Gastroesophageal sphincter (tissue), 4 donors: Measurements from ENCODE around the gene LLGL2. TPM values are rescaled to one million over a fixed set of nuclear protein-coding genes. Genes with fewer than 3 reads are reported as not detected.

ENCODE experiments used
- ATAC-seq: fragments of 150-250 bp; one replicate; pipeline ENCODE4 v1.9.1; 2016; ENCODE audit warnings: mild to moderate bottlenecking, moderate library complexity
- H3K27ac ChIP-seq, 4 donors: fragments of 200-600 bp; sonication (generic) in 3 of 4; 1 replicate in 3 of 4; 2 replicates in 1 of 4; pipeline ENCODE4 v1.5.1; 2016 to 2019
- H3K27me3 ChIP-seq: fragments of 200-600 bp; sonication (generic); one replicate; pipeline ENCODE4 v1.5.1; 2019
- H3K36me3 ChIP-seq, 2 donors: fragments of 200-600 bp; sonication (generic); one replicate each; pipeline ENCODE4 v1.5.1; 2019; ENCODE audit warnings: control low read depth in 1 of 2
- H3K4me1 ChIP-seq, 3 donors: fragments of 200-600 bp; sonication (generic); 1 replicate in 2 of 3; 2 replicates in 1 of 3; pipeline ENCODE4 v1.5.1; 2016 to 2019; ENCODE audit warnings: control low read depth in 2 of 3
- H3K4me3 ChIP-seq, 2 donors: fragments of 200-600 bp; sonication (generic); one replicate each; pipeline ENCODE4 v1.5.1; 2019; ENCODE audit warnings: mild to moderate bottlenecking in 1 of 2, moderate library complexity in 1 of 2
- H3K9me3 ChIP-seq, 3 donors: fragments of 200-600 bp; sonication (generic); one replicate each; pipeline ENCODE4 v1.5.1; 2017 to 2019; ENCODE audit warnings: control low read depth in 2 of 3
- CTCF ChIP-seq, 4 experiments: fragments of 200-600 bp in 2 of 4; fragments of 450-650 bp in 2 of 4; sonication (generic) in 1 of 4; IDR thresholded peaks; one replicate each; pipeline ENCODE4 v1.5.1; 2017 to 2019; ENCODE audit warnings: antibody characterized with exemption in 4 of 4, mild to moderate bottlenecking in 2 of 4, moderate library complexity in 2 of 4
- EP300 ChIP-seq: sonication (generic); formaldehyde crosslinking; IDR thresholded peaks from one replicate; pipeline ENCODE4 v1.6.1; 2017; ENCODE audit warnings: antibody characterized with exemption, mild to moderate bottlenecking
- POLR2A ChIP-seq, 2 donors: fragments of 450-650 bp; IDR thresholded peaks; one replicate each; pipeline ENCODE4 v1.6.1; 2017; ENCODE audit warnings: antibody characterized with exemption in 2 of 2, mild to moderate bottlenecking in 2 of 2, moderate library complexity in 1 of 2
- POLR2AphosphoS5 ChIP-seq: sonication (generic); formaldehyde crosslinking; IDR thresholded peaks from one replicate; pipeline ENCODE4 v1.6.1; 2017; ENCODE audit warnings: antibody characterized with exemption
- WGBS, 2 donors: methylation state at CpG; one replicate each; pipeline ENCODE4 v1.1.5; 2018; ENCODE audit warnings: low coverage in 1 of 2; 5-methylcytosine and 5-hydroxymethylcytosine counted together
- total RNA-seq, 4 donors: library from RNA; depleted of rRNA; stranded (reverse); fragments of >200 nt; gene quantifications; one replicate each; pipeline ENCODE4 v1.1.0, GENCODE V29; 2016

LLGL2 gene
- total RNA-seq, 4 donors from 2014 or later: 2.3 to 7.9 (median 5.8) TPM

DNA sequence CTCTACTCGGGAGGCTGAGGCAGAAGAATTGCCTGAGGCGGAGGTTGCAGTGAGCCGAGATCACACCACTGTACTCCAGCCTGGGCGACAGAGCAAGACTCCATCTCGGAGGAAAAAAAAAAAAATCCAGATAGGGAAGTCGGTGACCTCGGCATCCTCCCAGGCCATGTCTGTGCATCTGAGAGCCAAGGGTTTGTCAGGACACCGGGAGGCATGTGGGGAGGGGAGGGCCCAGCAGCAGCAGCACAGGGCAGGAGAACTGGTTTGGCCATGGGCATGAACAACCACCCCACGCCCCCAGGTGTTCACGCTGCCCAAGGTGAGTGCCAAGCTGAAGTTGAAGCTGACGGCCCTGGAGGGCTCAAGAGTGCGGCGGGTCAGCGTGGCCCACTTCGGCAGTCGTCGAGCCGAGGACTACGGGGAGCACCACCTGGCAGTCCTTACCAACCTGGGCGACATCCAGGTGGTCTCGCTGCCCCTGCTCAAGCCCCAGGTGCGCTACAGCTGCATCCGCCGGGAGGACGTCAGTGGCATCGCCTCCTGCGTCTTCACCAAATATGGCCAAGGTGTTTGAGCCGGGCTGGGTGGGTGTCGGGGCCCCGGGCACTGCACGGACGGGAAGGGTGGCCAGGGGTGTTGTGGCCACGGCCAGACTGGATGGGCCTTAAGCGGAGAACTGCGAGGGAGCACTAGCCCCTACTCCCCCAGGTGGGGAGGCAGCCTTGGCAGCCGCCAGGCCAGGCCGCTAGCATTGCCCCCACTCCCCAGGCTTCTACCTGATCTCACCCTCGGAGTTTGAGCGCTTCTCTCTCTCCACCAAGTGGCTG, 47.4 kb downstream of the LLGL2 start:
- Histone ChIP-seq H3K36me3 (no peaks in the 10 kb centered on the region), H3K9me3 (no peaks in the 10 kb centered on the region), H3K4me3 (no peak overlapping the region), H3K27ac (no peak overlapping the region), H3K27me3 (no peaks in the 10 kb centered on the region), H3K4me1 (no peaks in the 10 kb centered on the region)
- WGBS, 2 donors: 100% methylated on average over 2 of the region's 39 CpGs; no CpG with 5 or more reads in 1 of the 2 donors
- TF ChIP-seq CTCF (IDR thresholded peaks at IDR 0.05): no peak
- no peak for TF ChIP-seq POLR2A (IDR thresholded peaks at IDR 0.05)
- TF ChIP-seq EP300: no peak
- TF ChIP-seq POLR2AphosphoS5: no peak
- no peak for ATAC-seq

DNA sequence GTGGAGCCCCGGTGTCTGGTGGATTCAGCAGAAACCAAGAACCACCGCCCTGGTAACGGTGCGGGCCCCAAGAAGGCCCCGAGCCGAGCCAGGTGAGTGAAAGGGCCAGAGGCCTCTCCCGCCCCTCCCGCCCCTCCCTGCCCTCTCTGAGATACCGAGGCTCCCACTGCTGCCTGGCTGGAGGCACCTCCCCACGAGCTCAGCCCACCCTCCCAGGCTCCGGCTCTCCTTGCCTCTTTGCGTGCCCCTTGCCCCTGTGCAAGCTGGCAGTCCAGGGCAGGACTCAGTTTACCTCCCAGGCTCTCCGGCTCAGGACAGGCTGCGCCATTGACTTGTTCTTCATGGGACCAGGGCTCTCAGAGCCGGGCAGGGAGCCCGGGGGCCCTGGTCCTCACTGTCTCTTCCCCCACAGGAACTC, 48.1 kb downstream of the LLGL2 start:
- H3K4me1 ChIP-seq: no peaks in the 10 kb centered on the region
- TF ChIP-seq POLR2AphosphoS5 (no peak), EP300 (no peak), POLR2A (IDR thresholded peaks at IDR 0.05) (no peak), CTCF (IDR thresholded peaks at IDR 0.05) (no peak)
- H3K36me3 ChIP-seq: no peaks in the 10 kb centered on the region
- no peaks in the 10 kb centered on the region for H3K27me3 ChIP-seq
- no peak overlapping the region for H3K4me3 ChIP-seq
- 83% methylated on average over 4 of the region's 16 CpGs; no CpG with 5 or more reads in 1 of the 2 donors for WGBS, 2 donors
- H3K27ac ChIP-seq: no peak overlapping the region
- H3K9me3 ChIP-seq: no peaks in the 10 kb centered on the region
- ATAC-seq: no peak

DNA sequence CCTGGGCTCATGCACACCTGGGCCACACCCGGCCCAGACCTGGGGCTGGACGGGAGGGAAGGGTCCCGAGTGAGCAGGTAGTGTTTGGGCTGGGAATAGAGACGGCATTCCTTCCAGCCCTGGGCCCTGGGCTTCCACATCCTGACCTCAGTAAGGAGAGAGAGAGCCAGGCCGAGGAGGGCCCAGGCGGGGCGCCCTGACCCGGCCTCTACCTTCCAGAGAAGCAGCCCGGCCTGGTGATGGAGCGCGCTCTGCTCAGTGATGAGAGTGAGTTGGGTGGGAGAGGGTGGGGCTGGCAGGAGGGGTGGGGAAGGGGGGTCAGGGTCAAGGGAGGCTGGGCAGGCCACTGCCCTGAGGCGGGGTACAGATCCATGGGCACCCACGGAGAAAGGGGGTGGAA, 48.5 kb downstream of the LLGL2 start:
- Histone ChIP-seq H3K27me3 (no peaks in the 10 kb centered on the region), H3K36me3 (no peaks in the 10 kb centered on the region), H3K4me3 (no peak overlapping the region), H3K9me3 (no peaks in the 10 kb centered on the region), H3K27ac (no peak overlapping the region), H3K4me1 (no peaks in the 10 kb centered on the region)
- WGBS, 2 donors: 97% methylated on average over 5 of the region's 13 CpGs; no CpG with 5 or more reads in 1 of the 2 donors
- ATAC-seq: no peak
- TF ChIP-seq POLR2A (IDR thresholded peaks at IDR 0.05): no peak
- TF ChIP-seq CTCF (IDR thresholded peaks at IDR 0.05): no peak
- TF ChIP-seq EP300: no peak
- TF ChIP-seq POLR2AphosphoS5: no peak

GRCh38 chr17:75574404-75575036, 49.0 kb downstream of the LLGL2 start:
- no peak overlapping the region for H3K27ac ChIP-seq
- ATAC-seq: no peak
- WGBS, 2 donors: 75% methylated on average over 6 of the region's 29 CpGs; no CpG with 5 or more reads in 1 of the 2 donors
- TF ChIP-seq CTCF (IDR thresholded peaks at IDR 0.05) (no peak), POLR2A (IDR thresholded peaks at IDR 0.05) (no peak), EP300 (no peak), POLR2AphosphoS5 (no peak)
- H3K4me3 ChIP-seq: no peak overlapping the region
- H3K4me1 ChIP-seq: no peaks in the 10 kb centered on the region
- H3K9me3 ChIP-seq: no peaks in the 10 kb centered on the region
- no peaks in the 10 kb centered on the region for H3K27me3 ChIP-seq
- no peaks in the 10 kb centered on the region for H3K36me3 ChIP-seq
